WTC11 (cell line): ENCODE measurements around the gene CAMK2D. TPM values are rescaled to one million over a fixed set of nuclear protein-coding genes. Genes with fewer than 3 reads are reported as not detected.

Source experiments
- ATAC-seq: fragments of 200-7000 bp; cut with Tn5 transposase; 2 replicates; pipeline ENCODE4 v1.10.0; 2021; ENCODE audit warnings: mild to moderate bottlenecking, moderate library complexity
- CTCF ChIA-PET: fragments of 300-600 bp; sonication (Branson Sonifier 250); formaldehyde crosslinking; loops from one replicate; lab custom pipeline; 2021; ENCODE audit warnings: antibody characterized with exemption; lab: Charles Lee
- POLR2A ChIA-PET: fragments of 350-600 bp; sonication (Branson Sonifier 250); formaldehyde crosslinking; loops from one replicate; lab custom pipeline; 2021; ENCODE audit warnings: antibody characterized with exemption; lab: Charles Lee
- DNase-seq: peaks from one replicate; pipeline ENCODE4 v3.0.0; 2021; ENCODE audit warnings: low spot score
- H3K27ac Mint-ChIP-seq: 2 replicates; pipeline ENCODE4 v1.8.0; 2021; ENCODE audit warnings: mixed read lengths
- H3K27me3 Mint-ChIP-seq: 2 replicates; pipeline ENCODE4 v1.8.0; 2021; ENCODE audit warnings: low read depth, mild to moderate bottlenecking, moderate library complexity, mixed read lengths
- H3K36me3 Mint-ChIP-seq: 2 replicates; pipeline ENCODE4 v1.8.0; 2021; ENCODE audit warnings: mixed read lengths
- H3K4me1 Mint-ChIP-seq: 2 replicates; pipeline ENCODE4 v1.8.0; 2022; ENCODE audit warnings: mixed read lengths
- H3K4me3 Mint-ChIP-seq: 2 replicates; pipeline ENCODE4 v1.8.0; 2021; ENCODE audit warnings: mild to moderate bottlenecking, moderate library complexity, mixed read lengths
- H3K9me3 Mint-ChIP-seq: 2 replicates; pipeline ENCODE4 v1.8.0; 2021; ENCODE audit warnings: mixed read lengths
- CTCF ChIP-seq: fragments of 200-600 bp; IDR thresholded peaks from 2 replicates; pipeline ENCODE4 v1.8.0; 2022; ENCODE audit warnings: antibody characterized with exemption
- E2F4 ChIP-seq: sonication (generic); formaldehyde crosslinking; IDR thresholded peaks from 2 replicates; pipeline ENCODE4 v1.8.1; 2022; ENCODE audit warnings: low read depth, mild to moderate bottlenecking, moderate library complexity, missing genetic modification reagents, borderline replicate concordance
- ELF4 ChIP-seq: sonication (generic); formaldehyde crosslinking; IDR thresholded peaks from 2 replicates; pipeline ENCODE4 v1.8.1; 2022; ENCODE audit warnings: low read depth, mild to moderate bottlenecking, moderate library complexity, missing genetic modification reagents
- EMX1 ChIP-seq: fragments of 250-450 bp; sonication (Bioruptor Pico); IDR thresholded peaks from 2 replicates; pipeline ENCODE4 v1.8.0; 2021; ENCODE audit warnings: mild to moderate bottlenecking
- ETV6 ChIP-seq: sonication (generic); formaldehyde crosslinking; IDR thresholded peaks from 2 replicates; pipeline ENCODE4 v1.8.1; 2022; ENCODE audit warnings: mild to moderate bottlenecking, missing genetic modification reagents
- GTF2I ChIP-seq: fragments of 250-450 bp; sonication (Bioruptor Pico); conservative IDR thresholded peaks from 2 replicates; pipeline ENCODE4 v1.4.0; 2021; ENCODE audit warnings: mild to moderate bottlenecking
- HMGXB4 ChIP-seq: sonication (generic); formaldehyde crosslinking; IDR thresholded peaks from 2 replicates; pipeline ENCODE4 v1.8.1; 2023; ENCODE audit warnings: mild to moderate bottlenecking, moderate library complexity, missing genetic modification reagents
- JUN ChIP-seq: sonication (generic); formaldehyde crosslinking; IDR thresholded peaks from 2 replicates; pipeline ENCODE4 v1.8.0; 2023; ENCODE audit warnings: mild to moderate bottlenecking, missing genetic modification reagents
- KAT7 ChIP-seq: sonication (generic); formaldehyde crosslinking; IDR thresholded peaks from 2 replicates; pipeline ENCODE4 v1.8.1; 2023; ENCODE audit warnings: missing genetic modification reagents, mild to moderate bottlenecking, borderline replicate concordance
- MYBL2 ChIP-seq: sonication (generic); formaldehyde crosslinking; IDR thresholded peaks from 2 replicates; pipeline ENCODE4 v1.8.1; 2023; ENCODE audit warnings: mild to moderate bottlenecking, moderate library complexity, missing genetic modification reagents
- NFE2L1 ChIP-seq: sonication (generic); formaldehyde crosslinking; IDR thresholded peaks from 2 replicates; pipeline ENCODE4 v1.8.1; 2023; ENCODE audit warnings: missing genetic modification reagents
- NFYB ChIP-seq: sonication (generic); formaldehyde crosslinking; conservative IDR thresholded peaks from 2 replicates; pipeline ENCODE4 v1.8.0; 2022; ENCODE audit warnings: low read depth, missing genetic modification reagents
- RORB ChIP-seq: fragments of 250-450 bp; sonication (Bioruptor Pico); IDR thresholded peaks from 2 replicates; pipeline ENCODE4 v1.9.0; 2021; ENCODE audit warnings: mild to moderate bottlenecking
- USF2 ChIP-seq: sonication (generic); formaldehyde crosslinking; IDR thresholded peaks from 2 replicates; pipeline ENCODE4 v1.8.1; 2023; ENCODE audit warnings: mild to moderate bottlenecking, missing genetic modification reagents, moderate library complexity
- ZNF219 ChIP-seq: sonication (generic); formaldehyde crosslinking; IDR thresholded peaks from 2 replicates; pipeline ENCODE4 v1.8.0; 2023; ENCODE audit warnings: missing genetic modification reagents, mild to moderate bottlenecking, borderline replicate concordance
- ZNF281 ChIP-seq: sonication (generic); formaldehyde crosslinking; IDR thresholded peaks from 2 replicates; pipeline ENCODE4 v1.8.0; 2023; ENCODE audit warnings: mild to moderate bottlenecking, missing genetic modification reagents
- ZNF317 ChIP-seq: sonication (generic); formaldehyde crosslinking; IDR thresholded peaks from 2 replicates; pipeline ENCODE4 v1.8.1; 2023; ENCODE audit warnings: low read depth, mild to moderate bottlenecking, moderate library complexity, missing genetic modification reagents, borderline replicate concordance
- ZNF416 ChIP-seq: fragments of 250-450 bp; sonication (Bioruptor Pico); IDR thresholded peaks from 2 replicates; pipeline ENCODE4 v1.9.0; 2021; ENCODE audit warnings: mild to moderate bottlenecking, inconsistent platforms
- ZNF423 ChIP-seq: fragments of 250-450 bp; sonication (Bioruptor Pico); IDR thresholded peaks from 2 replicates; pipeline ENCODE4 v2.1.2; 2022; ENCODE audit warnings: mild to moderate bottlenecking, moderate library complexity
- ZNF532 ChIP-seq: fragments of 250-450 bp; sonication (Bioruptor Pico); IDR thresholded peaks from 2 replicates; pipeline ENCODE4 v1.9.0; 2021; ENCODE audit warnings: mild to moderate bottlenecking, borderline replicate concordance
- ZNF671 ChIP-seq: fragments of 250-450 bp; sonication (Bioruptor Pico); IDR thresholded peaks from 2 replicates; pipeline ENCODE4 v1.8.0; 2021; ENCODE audit warnings: mild to moderate bottlenecking
- ZSCAN18 ChIP-seq: fragments of 250-450 bp; sonication (Bioruptor Pico); IDR thresholded peaks from 2 replicates; pipeline ENCODE4 v2.1.2; 2022; ENCODE audit warnings: mild to moderate bottlenecking, moderate library complexity
- total RNA-seq: library from RNA; stranded (reverse); gene quantifications from 3 replicates; pipeline ENCODE4 v1.2.3, GENCODE V29; 2021

Gene CAMK2D
- total RNA-seq, 1 experiment from 2014 or later = 16.5 TPM

- TF ChIP-seq HMGXB4 (CRISPR knock-in tag) (no peak), ZNF416 (CRISPR knock-in tag) (no peak), USF2 (CRISPR knock-in tag) (no peak), ZNF423 (no peak), ZNF281 (CRISPR knock-in tag) (no peak), ZNF671 (CRISPR knock-in tag) (no peak), ELF4 (no peak), JUN (CRISPR knock-in tag) (no peak), E2F4 (CRISPR knock-in tag) (no peak), ZNF532 (CRISPR knock-in tag) (no peak), ZSCAN18 (CRISPR knock-in tag) (no peak), MYBL2 (no peak)
These were observed 132.8 kb downstream of the CAMK2D start (continued) for GRCh38 chr4:113628711-113629110.

- no peak for ATAC-seq
- ChIA-PET POLR2A (no interaction called here), CTCF (no interaction called here)
- no peak overlapping the region for H3K4me3 Mint-ChIP-seq
- H3K36me3 Mint-ChIP-seq = no peaks in the 10 kb centered on the region
- H3K27ac Mint-ChIP-seq = no peak overlapping the region
- H3K4me1 Mint-ChIP-seq = 0 out of 2 replicates have a peak, but pooled peaks cover under 1% of the 10 kb centered on the region
- DNase-seq = no peak
- no peaks in the 10 kb centered on the region for H3K9me3 Mint-ChIP-seq
- H3K27me3 Mint-ChIP-seq = no peaks in the 10 kb centered on the region
- TF ChIP-seq MYBL2 = no peak
- no peak for TF ChIP-seq GTF2I
- TF ChIP-seq NFE2L1 (CRISPR knock-in tag) = no peak
- TF ChIP-seq EMX1 (CRISPR knock-in tag) = no peak
- TF ChIP-seq KAT7 = no peak
- no peak for TF ChIP-seq ZNF317 (CRISPR knock-in tag)
- TF ChIP-seq CTCF = no peak
- no peak for TF ChIP-seq NFYB
- TF ChIP-seq RORB (CRISPR knock-in tag) = no peak
- TF ChIP-seq ZNF219 = no peak
- TF ChIP-seq ETV6 (CRISPR knock-in tag) = no peak
These were observed 134.2 kb downstream of the CAMK2D start for GRCh38 chr4:113627321-113627720.
